Subcutaneous adipose tissue (tissue), 4 donors: ENCODE data around the gene LHX6. TPM values are rescaled to one million over a fixed set of nuclear protein-coding genes. Genes with fewer than 3 reads are reported as not detected.

Experiments used
- total RNA-seq, 4 donors: library from RNA; depleted of rRNA; stranded (reverse); fragments of >200 nt; gene quantifications; one replicate each; pipeline ENCODE4 v1.1.0, GENCODE V29; 2016
- TF ChIP-seq, protein P1 (sequence below): fragments of 450-650 bp; IDR thresholded peaks from one replicate; pipeline ENCODE4 v1.5.1; 2016; ENCODE audit warnings: low read depth, mild to moderate bottlenecking, control low read depth, antibody characterized with exemption, moderate library complexity

LHX6 gene
- total RNA-seq, 4 donors from 2014 or later: 3.1 to 10.1 (median 6.4) TPM

DNA sequence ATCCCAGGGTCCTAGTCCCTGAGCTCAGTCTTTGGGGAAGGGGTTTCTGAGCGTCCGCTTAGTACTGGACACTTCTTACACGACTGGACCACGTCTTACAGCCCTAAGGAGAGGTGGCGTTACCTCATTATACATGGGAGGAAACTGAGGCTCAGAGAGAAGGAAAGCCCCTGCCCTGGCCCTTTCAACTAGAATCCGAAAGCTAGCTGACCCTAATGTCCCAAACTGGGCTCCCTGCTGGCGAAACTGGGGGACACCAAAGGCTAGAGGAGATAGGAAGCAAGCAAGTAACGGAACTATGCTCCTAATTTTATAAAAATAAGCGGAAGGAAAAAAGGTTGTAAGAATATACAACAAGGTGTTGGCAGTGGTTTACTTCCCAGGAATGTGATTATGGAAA, 14.2 kb downstream of the LHX6 start:
- TF ChIP-seq, protein P1, sequence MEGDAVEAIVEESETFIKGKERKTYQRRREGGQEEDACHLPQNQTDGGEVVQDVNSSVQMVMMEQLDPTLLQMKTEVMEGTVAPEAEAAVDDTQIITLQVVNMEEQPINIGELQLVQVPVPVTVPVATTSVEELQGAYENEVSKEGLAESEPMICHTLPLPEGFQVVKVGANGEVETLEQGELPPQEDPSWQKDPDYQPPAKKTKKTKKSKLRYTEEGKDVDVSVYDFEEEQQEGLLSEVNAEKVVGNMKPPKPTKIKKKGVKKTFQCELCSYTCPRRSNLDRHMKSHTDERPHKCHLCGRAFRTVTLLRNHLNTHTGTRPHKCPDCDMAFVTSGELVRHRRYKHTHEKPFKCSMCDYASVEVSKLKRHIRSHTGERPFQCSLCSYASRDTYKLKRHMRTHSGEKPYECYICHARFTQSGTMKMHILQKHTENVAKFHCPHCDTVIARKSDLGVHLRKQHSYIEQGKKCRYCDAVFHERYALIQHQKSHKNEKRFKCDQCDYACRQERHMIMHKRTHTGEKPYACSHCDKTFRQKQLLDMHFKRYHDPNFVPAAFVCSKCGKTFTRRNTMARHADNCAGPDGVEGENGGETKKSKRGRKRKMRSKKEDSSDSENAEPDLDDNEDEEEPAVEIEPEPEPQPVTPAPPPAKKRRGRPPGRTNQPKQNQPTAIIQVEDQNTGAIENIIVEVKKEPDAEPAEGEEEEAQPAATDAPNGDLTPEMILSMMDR: no peak

DNA sequence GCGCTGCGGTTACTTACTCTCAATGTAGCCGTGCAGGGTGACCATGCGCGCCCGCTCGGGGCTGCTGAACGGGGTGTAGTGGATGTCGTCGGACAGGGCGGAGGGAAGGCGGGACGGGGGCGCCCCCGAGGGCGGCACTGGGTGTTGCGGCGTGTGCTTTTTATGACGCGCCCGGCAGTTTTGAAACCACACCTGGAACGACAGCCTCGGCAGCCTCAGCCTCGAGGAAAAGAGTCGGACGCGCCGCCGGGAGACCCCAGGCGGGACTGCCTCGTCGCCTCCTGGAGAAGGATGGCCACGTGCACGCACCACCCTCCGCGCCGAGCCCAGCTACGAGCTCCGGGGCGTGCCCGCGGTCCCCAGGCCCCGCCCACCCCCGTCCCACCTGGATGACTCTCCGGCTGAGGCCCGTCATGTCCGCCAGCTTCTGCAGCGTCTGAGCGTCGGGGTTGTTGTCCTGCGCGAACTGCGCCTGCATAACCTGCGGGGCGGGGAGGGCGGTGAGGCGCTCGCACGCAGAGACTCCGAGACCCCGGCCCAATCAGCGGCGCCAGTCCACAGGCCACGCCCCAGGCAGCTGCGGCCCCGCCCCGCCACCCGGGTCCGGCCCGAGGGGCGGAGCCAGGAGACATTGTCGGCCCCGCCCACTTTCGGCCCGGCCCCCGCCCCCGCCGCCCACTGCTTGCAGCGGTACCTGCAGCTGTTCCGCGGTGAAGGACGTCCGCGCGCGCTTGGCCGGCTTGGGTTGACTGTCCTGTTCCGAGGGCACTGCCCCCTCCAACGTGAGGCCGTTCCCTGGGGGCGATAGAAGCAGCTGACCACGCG, 15.0 kb downstream of the LHX6 start:
- TF ChIP-seq, protein P1: no peak

DNA sequence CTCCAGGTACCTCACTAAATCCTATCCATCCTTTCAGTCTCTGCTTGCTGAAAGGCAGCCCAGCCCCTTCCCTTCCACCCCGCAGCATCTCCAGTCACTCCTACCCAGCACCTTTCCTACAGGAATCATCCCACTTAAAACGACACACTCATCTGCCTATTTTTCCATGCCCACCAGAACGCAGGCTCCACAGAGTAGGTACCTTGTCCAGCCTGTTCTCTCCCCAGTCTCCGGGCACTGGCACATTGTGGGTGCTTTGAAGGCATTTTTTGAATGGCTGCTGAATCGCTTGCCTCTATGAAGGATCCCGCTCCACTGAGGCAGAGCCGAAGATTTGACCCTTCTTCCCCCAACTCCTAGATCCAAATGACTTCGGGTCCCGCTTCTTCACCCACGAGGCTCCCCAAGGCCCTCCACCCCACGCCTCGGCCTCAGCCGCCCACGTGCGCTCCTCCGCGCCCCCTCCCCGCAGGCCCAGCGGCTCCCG, 15.6 kb downstream of the LHX6 start:
- TF ChIP-seq, protein P1: no peak

DNA sequence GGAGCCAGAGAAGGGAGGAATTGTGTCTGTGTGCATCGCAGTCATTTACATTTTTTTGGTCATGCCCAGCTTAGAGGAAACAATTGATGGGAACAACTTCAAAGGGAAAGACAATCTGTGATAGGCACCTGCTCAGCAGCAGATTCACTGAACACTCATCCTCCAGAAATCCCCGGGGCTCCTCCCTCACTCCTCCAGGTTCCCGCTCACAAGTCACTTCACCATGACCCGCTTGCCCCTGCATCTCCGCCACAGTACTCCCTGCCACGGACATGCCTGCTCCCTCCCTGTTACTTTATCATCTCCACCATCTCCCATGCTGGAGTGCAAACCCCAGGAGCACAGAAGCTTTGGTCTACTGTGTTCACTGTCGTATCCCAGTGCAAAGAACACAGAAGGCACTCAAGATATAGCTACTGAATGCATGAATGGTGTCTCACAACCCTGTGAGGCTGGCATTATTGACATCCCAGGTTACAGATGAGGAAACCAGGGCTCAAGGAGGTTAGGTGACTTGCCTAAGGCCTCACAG, 16.2 kb downstream of the LHX6 start:
- TF ChIP-seq, protein P1: no peak

DNA sequence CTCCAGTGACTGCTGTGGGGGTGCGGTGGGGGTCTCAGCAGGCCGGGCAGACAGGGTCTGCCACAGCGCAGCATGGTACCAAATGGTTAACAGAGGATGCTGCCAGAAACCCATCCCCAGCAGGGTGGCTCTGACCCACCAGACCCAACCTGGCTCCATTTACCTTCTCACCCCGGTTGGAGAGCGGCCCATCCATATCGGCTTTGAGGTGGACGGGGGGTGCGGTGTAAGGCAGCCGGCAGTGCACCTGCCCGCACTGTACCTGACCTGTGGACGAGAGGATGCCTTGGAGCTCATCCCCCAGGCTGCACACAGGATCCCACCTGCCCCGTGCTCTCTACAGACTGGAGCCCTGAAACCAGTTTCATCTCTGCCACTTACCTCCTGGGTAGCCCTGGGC, 19.3 kb downstream of the LHX6 start:
- TF ChIP-seq, protein P1: no peak

DNA sequence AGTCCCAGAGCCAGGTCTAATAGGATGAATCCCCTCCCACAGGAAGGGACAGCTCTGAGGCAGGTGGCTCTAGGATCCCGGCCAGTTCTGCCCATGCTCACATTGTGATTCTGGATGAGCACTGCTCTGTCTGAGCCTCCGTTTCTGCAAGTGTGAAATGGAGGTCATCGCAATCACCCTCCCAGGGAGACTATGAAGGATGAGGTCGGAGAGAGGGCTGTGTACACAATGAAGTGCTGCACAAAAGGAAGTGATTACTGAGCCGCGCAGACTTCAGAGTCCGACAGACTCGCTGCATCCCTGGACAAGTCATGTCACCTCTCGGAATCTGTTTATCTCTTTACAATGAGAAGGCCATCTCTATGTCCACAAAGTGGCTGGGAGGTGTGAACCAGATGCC, 21.7 kb downstream of the LHX6 start:
- TF ChIP-seq, protein P1: no peak

DNA sequence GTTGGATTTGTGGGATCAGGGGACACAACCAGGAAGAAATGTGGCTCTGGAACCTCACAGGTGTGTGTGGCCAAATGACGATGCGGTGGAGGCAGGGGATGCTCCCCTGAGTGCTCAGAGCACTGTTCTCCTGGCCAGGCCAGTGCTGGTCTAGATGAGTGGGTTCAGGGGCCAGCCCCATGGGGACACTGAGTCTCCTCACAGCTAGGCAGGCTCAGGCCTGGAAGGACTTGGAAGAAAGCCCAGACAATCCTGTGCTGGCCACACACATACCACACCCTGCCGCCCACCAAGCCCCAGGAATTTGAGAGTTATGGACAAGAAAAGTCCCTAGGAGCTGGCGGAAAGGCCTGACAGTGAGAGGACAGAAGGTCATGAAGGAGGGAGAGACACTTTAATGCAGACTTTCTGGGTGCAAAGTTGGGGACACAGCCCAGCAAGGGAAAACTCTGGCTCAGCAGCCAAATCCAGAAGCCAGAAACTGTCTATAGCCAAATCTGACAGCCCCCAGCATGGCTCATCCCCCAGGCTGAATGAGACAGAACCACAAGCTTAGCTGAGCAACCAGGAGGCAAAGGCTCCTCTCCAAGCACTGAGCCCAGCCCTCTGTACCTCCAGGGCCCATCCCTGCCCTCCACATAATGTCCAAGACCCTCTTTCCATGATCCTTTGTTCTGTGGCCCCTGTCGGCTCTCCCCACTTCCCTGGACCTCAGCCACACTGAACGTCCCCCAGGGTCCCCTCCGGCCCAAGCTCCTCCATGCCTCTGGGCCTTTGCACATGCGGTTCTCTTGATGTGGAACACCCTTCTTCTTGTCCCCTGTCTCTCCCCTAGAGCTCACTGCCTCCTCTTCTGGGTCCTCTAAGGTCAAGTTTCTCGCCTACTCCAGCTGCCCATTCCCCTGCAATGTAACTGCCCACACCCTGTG, 22.4 kb downstream of the LHX6 start:
- TF ChIP-seq, protein P1: no peak
